LNCaP clone FGC (cell line): ENCODE results near the gene TGFBR2.
"Not testable (repeated sequence)": the region's sequence is repeated elsewhere in the genome, so short reads cannot be mapped to it uniquely, and the experiment has no call there.

Experiments used
- DNase-seq: peaks from one replicate; pipeline ENCODE4 v3.0.0-alpha.2; 2011; ENCODE audit warnings: low read depth
- H3K4me3 ChIP-seq: 2 replicates; pipeline ENCODE4 v1.5.1; 2011; ENCODE audit warnings: mild to moderate bottlenecking, low read depth, low read length, control low read depth
- CTCF ChIP-seq: IDR thresholded peaks from 2 replicates; pipeline ENCODE4 v1.5.1; 2012; ENCODE audit warnings: mild to moderate bottlenecking; ENCODE audit not compliant: control insufficient read depth, insufficient read depth; ENCODE audit errors: extremely low read depth

The TGFBR2 gene

DNA sequence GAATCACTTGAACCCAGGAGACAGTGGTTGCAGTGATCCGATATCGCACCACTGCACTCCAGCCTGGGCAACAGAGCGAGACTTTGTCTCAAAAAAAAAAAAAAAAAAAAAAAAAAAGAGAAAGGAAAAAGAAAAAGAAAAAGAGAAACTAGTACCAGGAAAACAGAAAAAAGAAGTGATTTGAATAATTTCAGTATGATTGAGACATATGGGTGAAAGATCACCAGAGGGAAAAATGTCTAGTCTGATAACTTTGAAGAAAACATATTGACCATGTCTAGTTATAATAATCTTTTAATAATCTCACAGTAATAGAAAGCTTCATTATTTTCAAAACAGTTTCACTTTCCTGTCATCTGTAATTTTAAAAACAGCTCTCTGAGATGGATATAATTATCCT is 16.4 kb downstream of the TGFBR2 start:
- no peak overlapping the region for H3K4me3 ChIP-seq
- no peak for TF ChIP-seq CTCF
- DNase-seq, result no peak

- no peak for TF ChIP-seq CTCF
- no peak for DNase-seq
- no peak overlapping the region for H3K4me3 ChIP-seq
Observed at GRCh38 chr3:30623351-30623750, 16.9 kb downstream of the TGFBR2 start.

GRCh38 chr3:30624480-30624879 is 18.1 kb downstream of the TGFBR2 start:
- not testable (repeated sequence) for H3K4me3 ChIP-seq, DNase-seq

DNA sequence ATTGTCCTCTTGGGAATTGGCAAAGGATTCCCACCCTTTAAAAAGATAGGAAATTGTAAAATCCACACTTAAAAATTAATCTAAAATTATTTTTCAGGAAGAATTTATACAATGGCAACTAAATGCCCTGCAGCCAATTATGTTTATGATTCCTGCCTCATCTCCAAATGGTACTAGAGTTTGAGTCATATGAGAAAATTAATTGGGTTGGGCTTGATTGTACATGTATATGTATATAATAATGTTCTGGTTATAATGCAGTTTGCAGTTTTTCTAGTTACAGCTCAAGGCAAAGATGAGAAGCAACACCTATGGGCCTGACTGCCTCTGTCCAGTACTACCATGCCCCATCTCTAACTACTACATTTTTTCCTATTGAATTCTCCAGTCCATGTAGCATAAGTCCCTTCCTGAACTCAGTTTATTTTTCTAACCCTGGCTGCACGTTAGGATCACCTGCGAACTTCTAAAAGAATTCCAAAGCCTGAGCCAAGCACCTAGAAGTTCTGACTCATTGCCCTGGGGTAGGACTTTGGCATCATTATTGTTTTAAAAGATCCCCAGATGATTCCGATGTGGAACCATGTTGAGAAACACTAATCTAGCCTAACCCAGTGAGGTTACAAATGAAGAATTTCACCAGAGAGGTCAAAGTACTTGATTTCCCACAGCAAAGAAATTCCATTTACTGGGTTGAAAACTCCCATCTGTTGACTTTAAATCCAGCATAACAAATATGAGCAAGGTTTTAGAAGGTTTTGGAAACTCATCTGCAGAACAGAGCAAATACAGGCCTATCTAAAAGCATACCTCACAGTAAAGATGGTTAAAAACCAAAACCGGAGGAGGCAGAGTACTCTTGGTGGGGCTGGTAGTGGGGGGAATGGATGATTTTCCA is 19.4 kb downstream of the TGFBR2 start:
- DNase-seq, result no peak
- no peak overlapping the region for H3K4me3 ChIP-seq
- no peak for TF ChIP-seq CTCF

DNA sequence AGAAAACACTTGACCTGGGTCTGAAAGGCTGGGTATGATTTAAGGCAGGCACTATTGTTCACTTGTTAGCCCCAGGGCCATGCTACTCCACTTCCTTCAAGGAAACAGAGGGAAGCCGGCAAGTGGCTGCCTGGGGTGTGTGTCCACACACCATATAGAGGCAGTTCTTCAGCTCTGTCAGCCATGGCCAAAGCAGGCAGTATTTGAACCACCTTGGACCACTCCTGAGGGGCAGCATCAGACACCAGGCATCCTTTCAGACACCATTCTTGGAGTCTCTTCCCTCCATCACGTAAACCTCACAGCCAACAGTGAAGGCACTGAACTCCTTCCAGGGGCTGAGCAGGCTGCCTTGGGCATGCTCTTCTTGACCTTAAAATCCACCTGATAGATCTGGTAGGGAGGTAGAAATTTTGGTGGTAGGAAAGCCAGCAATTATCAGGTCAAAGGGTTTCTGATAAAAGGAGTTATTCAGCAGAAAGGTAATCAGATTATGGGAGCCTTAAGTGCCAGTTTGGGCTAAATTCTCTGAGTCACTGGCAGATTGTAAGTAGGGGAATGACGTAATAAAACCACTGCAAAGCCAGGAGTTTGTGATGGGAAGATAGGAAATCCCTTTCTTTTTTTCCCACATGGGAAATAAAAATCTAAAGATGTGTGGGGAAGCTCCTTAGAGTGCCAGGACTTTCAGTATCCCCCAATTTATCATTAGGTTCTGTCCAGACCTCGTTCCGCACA is 20.2 kb downstream of the TGFBR2 start:
- no peak for DNase-seq
- no peak overlapping the region for H3K4me3 ChIP-seq
- no peak for TF ChIP-seq CTCF

- DNase-seq, result no peak
- no peak overlapping the region for H3K4me3 ChIP-seq
- TF ChIP-seq CTCF, result no peak
Observed at GRCh38 chr3:30628205-30628900, 22.0 kb downstream of the TGFBR2 start.
